ENCODE data around the gene CPNE7. TPM values are rescaled to one million over a fixed set of nuclear protein-coding genes. Genes with fewer than 3 reads are reported as not detected.

CPNE7 gene
- total and polyA plus RNA-seq, 4 donors = 0.30 to 0.56 (median 0.47) TPM; not detected in 1

- peak; percentile 56 for TF ChIP-seq HNF4G (IDR thresholded peaks at IDR 0.05)
- TF ChIP-seq HNF4A (conservative IDR thresholded peaks at IDR 0.05) = peak; percentile 79 to 83
- TF ChIP-seq FOXA2 (IDR thresholded peaks at IDR 0.05) = no peak
- TF ChIP-seq SP1 (IDR thresholded peaks at IDR 0.05) = peak; percentile 33
- Histone ChIP-seq H3K9me3 (ENCODE audit: control insufficient read depth in 4 of 4, low read length in 3 of 4) (no peaks in the 10 kb centered on the region), H3K9ac (ENCODE audit: low read depth in 1 of 2, low read length in 2 of 2) (no peak overlapping the region), H3K27ac (ENCODE audit: low read depth in 1 of 2, low read length in 2 of 2) (no peak overlapping the region), H3K36me3 (ENCODE audit: control insufficient read depth in 4 of 4, insufficient read depth in 3 of 4, low read depth in 1 of 4, low read length in 3 of 4) (no peaks in the 10 kb centered on the region), H3K4me3 (ENCODE audit: low read depth in 1 of 3, low read length in 3 of 3) (no peak overlapping the region), H3K4me1 (ENCODE audit: control insufficient read depth in 4 of 4, insufficient read depth in 4 of 4, low read length in 3 of 4) (peaks cover 6 to 19% (median 15%) of the 10 kb centered on the region in 4 donors), H3K27me3 (ENCODE audit: control insufficient read depth in 4 of 4, insufficient read depth in 4 of 4, low read length in 3 of 4) (peaks cover 0 to 3% (median 0%) of the 10 kb centered on the region in 4 donors)
- DNase-seq (ENCODE audit: low spot score) = no peak
- WGBS = 65% methylated on average over 19 of the region's 19 CpGs
Measured at GRCh38 chr16:89572485-89573205, 2.9 kb upstream of the CPNE7 start.

DNA sequence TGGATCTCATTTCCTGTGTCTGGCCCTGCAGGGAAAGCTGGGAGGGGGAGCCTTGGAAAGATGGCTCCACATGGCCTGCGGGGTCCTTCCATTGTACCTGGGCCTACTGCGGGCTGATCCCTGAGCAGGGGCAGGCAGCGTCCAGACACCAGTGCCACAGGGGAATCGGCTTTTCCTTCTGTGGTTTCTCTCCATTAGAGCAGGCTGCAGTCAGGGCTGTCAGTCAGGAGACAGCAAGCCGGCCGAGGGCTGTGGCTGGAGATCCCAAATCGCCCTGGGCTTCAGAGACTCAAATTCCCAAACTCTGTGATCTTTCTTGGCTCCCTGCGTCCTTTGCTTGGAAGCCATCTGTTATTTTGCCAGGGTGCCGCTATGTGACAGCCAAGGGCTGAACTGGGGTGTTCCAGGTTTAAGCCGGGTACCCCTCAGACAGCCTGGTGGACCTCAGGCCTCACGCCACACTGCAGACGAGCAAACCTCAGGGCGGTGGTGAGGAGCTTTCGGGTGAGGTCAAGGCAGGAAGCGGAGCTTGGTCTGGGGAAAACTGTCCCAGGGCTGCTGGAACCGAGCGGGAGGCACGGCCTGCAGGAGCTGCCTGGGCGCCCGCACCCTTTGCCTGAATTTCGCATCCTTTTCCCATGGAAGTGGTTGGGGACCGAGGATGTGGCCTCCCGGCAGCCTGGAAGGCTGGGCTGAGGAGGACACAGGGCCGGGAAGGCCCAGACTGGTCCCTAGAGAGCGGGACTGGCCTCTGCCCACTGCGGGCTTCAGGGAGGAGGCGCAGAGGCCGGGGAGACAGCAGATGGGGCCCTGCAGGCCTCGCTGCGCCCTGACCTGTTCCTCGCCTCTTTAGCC is 1.5 kb upstream of the CPNE7 start:
- no peak overlapping the region for H3K9ac ChIP-seq (ENCODE audit: low read depth in 1 of 2, low read length in 2 of 2)
- TF ChIP-seq EGR1 (IDR thresholded peaks at IDR 0.05; ENCODE audit: low read depth in 2 of 2) (no peak), RXRA (IDR thresholded peaks at IDR 0.05) (no peak)
- TF ChIP-seq, protein P1, sequence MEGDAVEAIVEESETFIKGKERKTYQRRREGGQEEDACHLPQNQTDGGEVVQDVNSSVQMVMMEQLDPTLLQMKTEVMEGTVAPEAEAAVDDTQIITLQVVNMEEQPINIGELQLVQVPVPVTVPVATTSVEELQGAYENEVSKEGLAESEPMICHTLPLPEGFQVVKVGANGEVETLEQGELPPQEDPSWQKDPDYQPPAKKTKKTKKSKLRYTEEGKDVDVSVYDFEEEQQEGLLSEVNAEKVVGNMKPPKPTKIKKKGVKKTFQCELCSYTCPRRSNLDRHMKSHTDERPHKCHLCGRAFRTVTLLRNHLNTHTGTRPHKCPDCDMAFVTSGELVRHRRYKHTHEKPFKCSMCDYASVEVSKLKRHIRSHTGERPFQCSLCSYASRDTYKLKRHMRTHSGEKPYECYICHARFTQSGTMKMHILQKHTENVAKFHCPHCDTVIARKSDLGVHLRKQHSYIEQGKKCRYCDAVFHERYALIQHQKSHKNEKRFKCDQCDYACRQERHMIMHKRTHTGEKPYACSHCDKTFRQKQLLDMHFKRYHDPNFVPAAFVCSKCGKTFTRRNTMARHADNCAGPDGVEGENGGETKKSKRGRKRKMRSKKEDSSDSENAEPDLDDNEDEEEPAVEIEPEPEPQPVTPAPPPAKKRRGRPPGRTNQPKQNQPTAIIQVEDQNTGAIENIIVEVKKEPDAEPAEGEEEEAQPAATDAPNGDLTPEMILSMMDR (IDR thresholded peaks at IDR 0.05; ENCODE audit: low read depth, low read length, missing input control) = no peak
- peaks cover 0 to 3% (median 0%) of the 10 kb centered on the region in 4 donors for H3K27me3 ChIP-seq (ENCODE audit: control insufficient read depth in 4 of 4, insufficient read depth in 4 of 4, low read length in 3 of 4)
- no peak overlapping the region for H3K4me3 ChIP-seq (ENCODE audit: low read depth in 1 of 3, low read length in 3 of 3)
- no peak for DNase-seq (ENCODE audit: low spot score)
- H3K36me3 ChIP-seq (ENCODE audit: control insufficient read depth in 4 of 4, insufficient read depth in 3 of 4, low read depth in 1 of 4, low read length in 3 of 4) = no peaks in the 10 kb centered on the region
- H3K27ac ChIP-seq (ENCODE audit: low read depth in 1 of 2, low read length in 2 of 2) = no peak overlapping the region
- no peaks in the 10 kb centered on the region for H3K9me3 ChIP-seq (ENCODE audit: control insufficient read depth in 4 of 4, low read length in 3 of 4)
- 89% methylated on average over 31 of the region's 31 CpGs for WGBS
- H3K4me1 ChIP-seq (ENCODE audit: control insufficient read depth in 4 of 4, insufficient read depth in 4 of 4, low read length in 3 of 4) = peaks cover 6 to 19% (median 15%) of the 10 kb centered on the region in 4 donors

- peak overlapping the region in 1 of 3 donors; percentile 53 for H3K4me3 ChIP-seq (ENCODE audit: low read depth in 1 of 3, low read length in 3 of 3)
- DNase-seq (ENCODE audit: low spot score) = peak; percentile 49
- peaks cover 0 to 3% (median 0%) of the 10 kb centered on the region in 4 donors for H3K27me3 ChIP-seq (ENCODE audit: control insufficient read depth in 4 of 4, insufficient read depth in 4 of 4, low read length in 3 of 4)
- WGBS = 14% methylated on average over 55 of the region's 55 CpGs
- no peak for TF ChIP-seq NR2F2 (IDR thresholded peaks at IDR 0.05)
- TF ChIP-seq, protein P1 (IDR thresholded peaks at IDR 0.05; ENCODE audit: low read depth, low read length, missing input control) = peak; percentile 36
- TF ChIP-seq RAD21 (IDR thresholded peaks at IDR 0.05) = peak in 1 of 2 donors; percentile 59
- H3K4me1 ChIP-seq (ENCODE audit: control insufficient read depth in 4 of 4, insufficient read depth in 4 of 4, low read length in 3 of 4) = peaks cover 6 to 19% (median 15%) of the 10 kb centered on the region in 4 donors
- H3K27ac ChIP-seq (ENCODE audit: low read depth in 1 of 2, low read length in 2 of 2) = no peak overlapping the region
- no peaks in the 10 kb centered on the region for H3K36me3 ChIP-seq (ENCODE audit: control insufficient read depth in 4 of 4, insufficient read depth in 3 of 4, low read depth in 1 of 4, low read length in 3 of 4)
- no peaks in the 10 kb centered on the region for H3K9me3 ChIP-seq (ENCODE audit: control insufficient read depth in 4 of 4, low read length in 3 of 4)
- H3K9ac ChIP-seq (ENCODE audit: low read depth in 1 of 2, low read length in 2 of 2) = no peak overlapping the region
Measured at GRCh38 chr16:89574681-89575246, 794 bp upstream of the CPNE7 start.
